VCaP (cell line): ENCODE data around the gene ARL3.

Experiments used
- H3K27ac ChIP-seq: fragments of 450-650 bp; 2 replicates; pipeline ENCODE4 v1.5.1; 2017
- TF ChIP-seq, protein P1 (sequence below): fragments of 450-650 bp; conservative IDR thresholded peaks from 2 replicates; pipeline ENCODE4 v1.5.1; 2017; ENCODE audit warnings: mild to moderate bottlenecking, moderate library complexity

The ARL3 gene

DNA sequence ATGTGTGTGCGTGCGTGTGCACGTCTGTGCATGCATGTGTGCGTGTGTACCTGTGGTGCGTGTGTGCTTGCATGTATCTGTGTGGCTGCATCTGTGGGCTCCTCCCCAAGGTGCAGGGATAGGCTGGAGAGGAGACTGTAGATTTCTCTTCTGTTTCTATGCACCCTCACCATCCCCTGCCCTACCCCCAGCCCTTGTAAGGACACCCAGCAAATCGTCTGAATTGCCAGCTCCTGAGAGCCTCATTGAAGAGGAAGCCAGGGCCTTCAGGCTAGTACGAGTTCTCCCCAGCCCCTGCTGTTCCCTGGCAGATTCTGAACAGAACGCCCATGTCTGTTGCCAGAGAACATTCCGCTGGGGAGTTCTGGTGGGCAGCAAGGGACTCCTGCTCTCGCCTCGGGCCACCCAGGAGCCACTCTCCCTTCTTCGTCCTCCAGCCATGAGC is 86.9 kb downstream of the ARL3 start:
- H3K27ac ChIP-seq: no peak overlapping the region
- TF ChIP-seq, protein P1, sequence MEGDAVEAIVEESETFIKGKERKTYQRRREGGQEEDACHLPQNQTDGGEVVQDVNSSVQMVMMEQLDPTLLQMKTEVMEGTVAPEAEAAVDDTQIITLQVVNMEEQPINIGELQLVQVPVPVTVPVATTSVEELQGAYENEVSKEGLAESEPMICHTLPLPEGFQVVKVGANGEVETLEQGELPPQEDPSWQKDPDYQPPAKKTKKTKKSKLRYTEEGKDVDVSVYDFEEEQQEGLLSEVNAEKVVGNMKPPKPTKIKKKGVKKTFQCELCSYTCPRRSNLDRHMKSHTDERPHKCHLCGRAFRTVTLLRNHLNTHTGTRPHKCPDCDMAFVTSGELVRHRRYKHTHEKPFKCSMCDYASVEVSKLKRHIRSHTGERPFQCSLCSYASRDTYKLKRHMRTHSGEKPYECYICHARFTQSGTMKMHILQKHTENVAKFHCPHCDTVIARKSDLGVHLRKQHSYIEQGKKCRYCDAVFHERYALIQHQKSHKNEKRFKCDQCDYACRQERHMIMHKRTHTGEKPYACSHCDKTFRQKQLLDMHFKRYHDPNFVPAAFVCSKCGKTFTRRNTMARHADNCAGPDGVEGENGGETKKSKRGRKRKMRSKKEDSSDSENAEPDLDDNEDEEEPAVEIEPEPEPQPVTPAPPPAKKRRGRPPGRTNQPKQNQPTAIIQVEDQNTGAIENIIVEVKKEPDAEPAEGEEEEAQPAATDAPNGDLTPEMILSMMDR: no peak

- TF ChIP-seq, protein P1: no peak
- no peak overlapping the region for H3K27ac ChIP-seq
These were observed 88.0 kb downstream of the ARL3 start for GRCh38 chr10:102626026-102626685.

DNA sequence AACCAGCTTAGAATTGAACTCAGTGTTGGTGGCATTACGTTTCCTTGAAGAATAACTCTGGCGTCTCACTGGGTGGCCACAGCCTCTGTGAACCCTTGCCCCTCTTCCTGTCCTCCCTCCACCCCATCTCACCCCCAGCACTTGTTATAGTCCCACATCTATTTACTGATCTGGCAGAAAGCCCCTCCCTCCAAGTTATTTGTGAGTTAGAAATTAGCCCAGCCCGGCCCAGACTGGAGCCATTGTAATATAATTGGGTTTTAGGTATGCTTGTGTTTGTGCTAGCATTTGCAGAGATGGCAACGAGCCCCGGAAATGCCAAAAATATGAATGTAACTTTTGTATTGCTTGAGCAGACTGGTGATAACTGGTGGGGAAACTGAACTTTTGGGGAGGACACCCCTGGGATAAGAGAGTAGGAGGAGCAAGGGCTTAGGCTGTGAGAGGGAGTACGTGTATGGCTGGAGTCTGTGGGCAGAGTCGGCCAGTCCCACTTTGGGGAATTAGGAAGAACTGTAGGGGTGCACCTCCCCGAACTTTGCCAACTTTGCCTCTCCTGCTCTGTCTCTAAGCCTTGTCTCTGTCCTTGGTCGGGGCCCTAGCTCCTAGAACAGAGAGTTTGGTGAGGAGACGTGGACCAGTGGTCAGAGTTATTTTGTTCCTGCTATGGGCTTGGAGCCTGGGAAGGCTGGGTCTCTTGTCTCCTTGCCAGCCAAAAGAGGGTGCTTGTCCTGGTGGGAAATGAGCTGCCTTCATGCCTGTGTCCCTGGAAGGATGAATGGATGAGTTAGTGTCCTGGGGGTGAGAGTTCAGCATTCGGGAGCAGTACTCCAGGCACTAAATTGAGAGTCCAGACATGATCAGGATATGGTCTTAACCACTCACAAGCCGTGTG is 89.2 kb downstream of the ARL3 start:
- no peak overlapping the region for H3K27ac ChIP-seq
- TF ChIP-seq, protein P1: no peak

GRCh38 chr10:102624094-102624493 is 90.1 kb downstream of the ARL3 start:
- TF ChIP-seq, protein P1: no peak
- H3K27ac ChIP-seq: peak overlapping the region; percentile 95; the same call in 1 of the 2 replicates
